ENCODE measurements around the gene PREX1. TPM values are rescaled to one million over a fixed set of nuclear protein-coding genes. Genes with fewer than 3 reads are reported as not detected.

The PREX1 gene
- total RNA-seq, 1 donor from 2014 or later: 17.7 TPM

- intact Hi-C loops (cut with DNase I): no loop called here
- TF ChIP-seq POLR2AphosphoS5 (IDR thresholded peaks at IDR 0.05; ENCODE audit: insufficient read depth in 1 of 2, low read depth in 1 of 2): no peak
- TF ChIP-seq POLR2A (IDR thresholded peaks at IDR 0.05): no peak
- no peak for TF ChIP-seq CTCF (IDR thresholded peaks at IDR 0.05)
- no peaks in the 10 kb centered on the region for H3K9me3 ChIP-seq
- H3K4me3 ChIP-seq: no peak overlapping the region
- no peak overlapping the region for H3K27ac ChIP-seq
- peaks cover 33% of the 10 kb centered on the region for H3K4me1 ChIP-seq
- no peaks in the 10 kb centered on the region for H3K36me3 ChIP-seq
- no peak for DNase-seq (ENCODE audit: extremely low spot score in 2 of 2)
- H3K27me3 ChIP-seq: no peaks in the 10 kb centered on the region
Measured at GRCh38 chr20:48772183-48772976, 55.4 kb downstream of the PREX1 start.

GRCh38 chr20:48771542-48771941 is 56.3 kb downstream of the PREX1 start:
- no peak for DNase-seq (ENCODE audit: extremely low spot score in 2 of 2)
- Histone ChIP-seq H3K27ac (no peak overlapping the region), H3K27me3 (no peaks in the 10 kb centered on the region), H3K4me3 (no peak overlapping the region), H3K9me3 (no peaks in the 10 kb centered on the region), H3K4me1 (peaks cover 26% of the 10 kb centered on the region), H3K36me3 (no peaks in the 10 kb centered on the region)
- no peak for TF ChIP-seq POLR2A (IDR thresholded peaks at IDR 0.05)
- intact Hi-C loops (cut with DNase I): no loop called here

GRCh38 chr20:48770700-48771442 is 56.9 kb downstream of the PREX1 start:
- Histone ChIP-seq H3K4me1 (peaks cover 21% of the 10 kb centered on the region), H3K4me3 (no peak overlapping the region), H3K27ac (no peak overlapping the region), H3K36me3 (no peaks in the 10 kb centered on the region), H3K9me3 (no peaks in the 10 kb centered on the region), H3K27me3 (no peaks in the 10 kb centered on the region)
- DNase-seq (ENCODE audit: extremely low spot score in 2 of 2): no peak
- intact Hi-C loops (cut with DNase I): no loop called here
- TF ChIP-seq CTCF (IDR thresholded peaks at IDR 0.05): no peak
- no peak for TF ChIP-seq POLR2AphosphoS5 (IDR thresholded peaks at IDR 0.05; ENCODE audit: insufficient read depth in 1 of 2, low read depth in 1 of 2)
- TF ChIP-seq POLR2A (IDR thresholded peaks at IDR 0.05): no peak

GRCh38 chr20:48769069-48769983 is 58.5 kb downstream of the PREX1 start:
- Histone ChIP-seq H3K4me1 (peaks cover 15% of the 10 kb centered on the region), H3K9me3 (no peaks in the 10 kb centered on the region), H3K4me3 (no peak overlapping the region), H3K36me3 (no peaks in the 10 kb centered on the region), H3K27ac (no peak overlapping the region), H3K27me3 (no peaks in the 10 kb centered on the region)
- intact Hi-C loops (cut with DNase I): no loop called here
- no peak for DNase-seq (ENCODE audit: extremely low spot score in 2 of 2)
- TF ChIP-seq CTCF (IDR thresholded peaks at IDR 0.05) (no peak), POLR2AphosphoS5 (IDR thresholded peaks at IDR 0.05; ENCODE audit: insufficient read depth in 1 of 2, low read depth in 1 of 2) (no peak), POLR2A (IDR thresholded peaks at IDR 0.05) (no peak)

Data from vagina (tissue), 2 donors.